Endodermal cell (in vitro differentiated cells): Measurements from ENCODE around the gene FAM167B. TPM values are rescaled to one million over a fixed set of nuclear protein-coding genes. Genes with fewer than 3 reads are reported as not detected.

Experiments
- DNase-seq: peaks from one replicate; pipeline ENCODE4 v3.0.0-alpha.2; 2017
- H3K27ac ChIP-seq: 2 replicates; pipeline ENCODE4 v1.5.1; 2013; ENCODE audit warnings: mild to moderate bottlenecking, low read depth, low read length, moderate library complexity
- H3K27me3 ChIP-seq: 2 replicates; pipeline ENCODE4 v1.6.1; 2013; ENCODE audit warnings: mild to moderate bottlenecking, low read length, moderate library complexity; ENCODE audit not compliant: insufficient read depth, control insufficient read depth, poor library complexity, severe bottlenecking
- H3K36me3 ChIP-seq: 2 replicates; pipeline ENCODE4 v1.7.0; 2013; ENCODE audit warnings: mild to moderate bottlenecking, low read length, moderate library complexity; ENCODE audit not compliant: control insufficient read depth, insufficient read depth
- H3K4me1 ChIP-seq: one replicate; pipeline ENCODE4 v1.7.0; 2013; ENCODE audit warnings: low read length; ENCODE audit not compliant: control insufficient read depth, insufficient read depth
- H3K4me3 ChIP-seq: 2 replicates; pipeline ENCODE4 v1.5.1; 2013; ENCODE audit warnings: mild to moderate bottlenecking, low read length, moderate library complexity
- H3K9ac ChIP-seq: 2 replicates; pipeline ENCODE4 v1.6.1; 2013; ENCODE audit warnings: mild to moderate bottlenecking, low read length, moderate library complexity; ENCODE audit not compliant: poor library complexity, severe bottlenecking; ENCODE audit errors: extremely low read depth
- H3K9me3 ChIP-seq: 2 replicates; pipeline ENCODE4 v1.6.1; 2013; ENCODE audit warnings: mild to moderate bottlenecking, low read length, moderate library complexity; ENCODE audit not compliant: control insufficient read depth
- H3K27ac Mint-ChIP-seq: 2 replicates; pipeline ENCODE4 v1.8.0; 2020; ENCODE audit warnings: mixed read lengths
- H3K27me3 Mint-ChIP-seq: 2 replicates; pipeline ENCODE4 v1.8.0; 2021; ENCODE audit warnings: mild to moderate bottlenecking, mixed read lengths; ENCODE audit not compliant: insufficient read depth
- H3K36me3 Mint-ChIP-seq: 2 replicates; pipeline ENCODE4 v1.8.0; 2020; ENCODE audit warnings: low read depth, mixed read lengths
- H3K4me1 Mint-ChIP-seq: 2 replicates; pipeline ENCODE4 v1.8.0; 2020; ENCODE audit warnings: mixed read lengths
- H3K4me3 Mint-ChIP-seq: 2 replicates; pipeline ENCODE4 v1.8.0; 2020; ENCODE audit warnings: mild to moderate bottlenecking, moderate library complexity, mixed read lengths
- H3K9me3 Mint-ChIP-seq: 2 replicates; pipeline ENCODE4 v1.8.0; 2020; ENCODE audit warnings: mild to moderate bottlenecking, mixed read lengths
- CTCF ChIP-seq: fragments of 200-600 bp; sonication (generic); conservative IDR thresholded peaks from 2 replicates; pipeline ENCODE4 v1.5.0; 2021; ENCODE audit warnings: antibody characterized with exemption, mild to moderate bottlenecking
- WGBS, 2 experiments: methylation state at CpG; one replicate each; pipeline versions ENCODE4 v1.1.5 to v1.1.7; 2013; ENCODE audit warnings: missing lambda C conversion rate in 2 of 2, mixed read lengths in 1 of 2; ENCODE audit not compliant: insufficient coverage in 1 of 2, insufficient read length in 1 of 2; 5-methylcytosine and 5-hydroxymethylcytosine counted together
- total RNA-seq, 2 donors: library from RNA; stranded (reverse); fragmentation: NEBNext Ultra II Directional in 1 of 2; extraction: Animal tissue kit (Norgen Biotek cat#: 25700) in 1 of 2; gene quantifications; 2 replicates in 1 of 2; 3 replicates in 1 of 2; pipeline ENCODE4 v1.2.1, GENCODE V29; 2021

Gene FAM167B
- total RNA-seq, 2 donors from 2014 or later = 1.1 to 2.9 TPM

- Histone ChIP-seq H3K27me3 (no peaks in the 10 kb centered on the region), H3K27ac (no peak overlapping the region), H3K36me3 (no peaks in the 10 kb centered on the region), H3K4me1 (no peaks in the 10 kb centered on the region), H3K9ac (no peak overlapping the region), H3K4me3 (no peak overlapping the region), H3K9me3 (no peaks in the 10 kb centered on the region)
- H3K27ac Mint-ChIP-seq = no peak overlapping the region
- 92 to 96% methylated on average over 6 to 9 of the region's 9 CpGs for WGBS, 2 experiments
- no peak for TF ChIP-seq CTCF
- H3K36me3 Mint-ChIP-seq = no peaks in the 10 kb centered on the region
- H3K4me1 Mint-ChIP-seq = no peaks in the 10 kb centered on the region
- no peaks in the 10 kb centered on the region for H3K27me3 Mint-ChIP-seq
- no peaks in the 10 kb centered on the region for H3K9me3 Mint-ChIP-seq
- DNase-seq = no peak
- no peak overlapping the region for H3K4me3 Mint-ChIP-seq
Measured at GRCh38 chr1:32265846-32266245, 18.8 kb downstream of the FAM167B start.

GRCh38 chr1:32266921-32267591 is 20.0 kb downstream of the FAM167B start:
- no peak overlapping the region for H3K4me3 ChIP-seq
- H3K9me3 ChIP-seq = no peaks in the 10 kb centered on the region
- no peaks in the 10 kb centered on the region for H3K36me3 ChIP-seq
- no peak for DNase-seq
- H3K27ac Mint-ChIP-seq = no peak overlapping the region
- H3K4me1 ChIP-seq = no peaks in the 10 kb centered on the region
- no peaks in the 10 kb centered on the region for H3K9me3 Mint-ChIP-seq
- H3K27ac ChIP-seq = no peak overlapping the region
- no peak overlapping the region for H3K9ac ChIP-seq
- no peak for TF ChIP-seq CTCF
- no peaks in the 10 kb centered on the region for H3K27me3 Mint-ChIP-seq
- H3K4me3 Mint-ChIP-seq = no peak overlapping the region
- H3K36me3 Mint-ChIP-seq = no peaks in the 10 kb centered on the region
- H3K4me1 Mint-ChIP-seq = no peaks in the 10 kb centered on the region
- no peaks in the 10 kb centered on the region for H3K27me3 ChIP-seq
- 89 to 91% methylated on average over 6 to 7 of the region's 7 CpGs for WGBS, 2 experiments

GRCh38 chr1:32269744-32270143 is 22.7 kb downstream of the FAM167B start:
- TF ChIP-seq CTCF = no peak
- Mint-ChIP-seq H3K36me3 (no peaks in the 10 kb centered on the region), H3K4me3 (no peak overlapping the region), H3K4me1 (peaks cover 13% of the 10 kb centered on the region), H3K9me3 (no peaks in the 10 kb centered on the region), H3K27me3 (peaks cover 7% of the 10 kb centered on the region), H3K27ac (no peak overlapping the region)
- Histone ChIP-seq H3K9ac (no peak overlapping the region), H3K4me1 (no peaks in the 10 kb centered on the region), H3K36me3 (no peaks in the 10 kb centered on the region), H3K9me3 (no peaks in the 10 kb centered on the region), H3K27me3 (no peaks in the 10 kb centered on the region), H3K27ac (no peak overlapping the region), H3K4me3 (no peak overlapping the region)
- DNase-seq = no peak
